Endothelial cell of umbilical vein (primary cell): Measurements from ENCODE around the gene KIF26B. TPM values are rescaled to one million over a fixed set of nuclear protein-coding genes. Genes with fewer than 3 reads are reported as not detected.

Source experiments
- BruUV-seq: library from RNA; stranded (reverse); fragments of 400-500 nt; replicated peaks from 2 replicates; lab custom pipeline; 2021; lab: Mats Ljungman, UMichigan
- CTCF ChIA-PET: fragments of 300-600, 350-600 bp; sonication (Branson Sonifier 250); formaldehyde crosslinking; loops from one replicate; lab custom pipeline; 2021; ENCODE audit warnings: antibody characterized with exemption, inconsistent platforms; lab: Charles Lee
- POLR2A ChIA-PET: fragments of 300-600, 350-600 bp; sonication (Branson Sonifier 250); formaldehyde crosslinking; loops from one replicate; lab custom pipeline; 2021; ENCODE audit warnings: antibody characterized with exemption, inconsistent platforms; lab: Charles Lee
- DNase-seq: peaks from one replicate; pipeline ENCODE4 v3.0.0-alpha.2; 2011; ENCODE audit warnings: low read depth, low spot score
- FAIRE-seq: peaks from 2 replicates; lab custom pipeline; 2011; peaks lifted over from hg19 to GRCh38; lab: Jason Lieb, UNC
- H2AFZ ChIP-seq: 2 replicates; pipeline ENCODE4 v1.6.0; 2012; ENCODE audit warnings: low read depth, low read length, control low read depth, inconsistent platforms
- H3K27ac ChIP-seq: 2 replicates; pipeline ENCODE4 v1.5.1; 2011; ENCODE audit warnings: low read depth, mild to moderate bottlenecking, control low read depth, low read length, moderate library complexity; ENCODE audit not compliant: insufficient read depth
- H3K27me3 ChIP-seq, 2 experiments: 2 replicates each; pipeline versions ENCODE4 v1.6.0 to v1.6.1; 2011; ENCODE audit warnings: low read length in 2 of 2, mixed read lengths in 1 of 2; ENCODE audit not compliant: control insufficient read depth in 2 of 2, insufficient read depth in 2 of 2
- H3K36me3 ChIP-seq, 2 experiments: 2 replicates in 1 of 2; 3 replicates in 1 of 2; pipeline ENCODE4 v1.5.1; 2011; ENCODE audit warnings: low read length in 2 of 2, mild to moderate bottlenecking in 1 of 2, moderate library complexity in 1 of 2; ENCODE audit not compliant: control insufficient read depth in 2 of 2, insufficient read depth in 2 of 2; ENCODE audit errors: extremely low read depth in 1 of 2
- H3K4me1 ChIP-seq: 3 replicates; pipeline ENCODE4 v1.5.1; 2011; ENCODE audit warnings: mild to moderate bottlenecking, low read length; ENCODE audit not compliant: control insufficient read depth, insufficient read depth; ENCODE audit errors: extremely low read depth
- H3K4me2 ChIP-seq: 2 replicates; pipeline ENCODE4 v1.6.1; 2011; ENCODE audit warnings: low read length, control low read depth, mixed read lengths; ENCODE audit not compliant: insufficient read depth
- H3K4me3 ChIP-seq, 3 experiments: fragments of 200-600 bp in 1 of 3; sonication (generic), shearing (Covaris generic) in 1 of 3; replicated peaks in 1 of 3; 2 replicates each; pipeline ENCODE4 v1.5.1; 2011 to 2016; ENCODE audit warnings: control low read depth in 3 of 3, low read length in 3 of 3, mild to moderate bottlenecking in 2 of 3, inconsistent platforms in 1 of 3, low read depth in 1 of 3, moderate library complexity in 1 of 3; ENCODE audit not compliant: insufficient read depth in 1 of 3
- H3K79me2 ChIP-seq: 2 replicates; pipeline ENCODE4 v1.6.0; 2012; ENCODE audit warnings: low read length, inconsistent platforms; ENCODE audit not compliant: control insufficient read depth, insufficient read depth
- H3K9ac ChIP-seq: replicated peaks from 2 replicates; pipeline ENCODE3; 2011; ENCODE audit warnings: low read length, control low read depth; ENCODE audit not compliant: insufficient read depth; ENCODE audit errors: extremely low read depth
- H3K9me1 ChIP-seq: replicated peaks from 3 replicates; pipeline ENCODE4 v1.6.0; 2011; ENCODE audit warnings: mild to moderate bottlenecking, low read length; ENCODE audit not compliant: control insufficient read depth, insufficient read depth; ENCODE audit errors: extremely low read depth
- H3K9me3 ChIP-seq: replicated peaks from 2 replicates; pipeline ENCODE4 v1.5.1; 2012; ENCODE audit warnings: low read length, inconsistent platforms; ENCODE audit not compliant: control insufficient read depth, insufficient read depth
- H4K20me1 ChIP-seq: replicated peaks from 2 replicates; pipeline ENCODE3; 2011; ENCODE audit warnings: mild to moderate bottlenecking, low read length; ENCODE audit not compliant: control insufficient read depth, insufficient read depth; ENCODE audit errors: extremely low read depth
- EZH2 ChIP-seq: IDR thresholded peaks from 2 replicates; pipeline ENCODE4 v1.6.1; 2012; ENCODE audit warnings: borderline replicate concordance, low read depth, mild to moderate bottlenecking, moderate library complexity, low read length, inconsistent platforms; ENCODE audit not compliant: severe bottlenecking
- GATA2 ChIP-seq: IDR thresholded peaks from 2 replicates; pipeline ENCODE4 v1.7.0; 2011; ENCODE audit warnings: low read depth, mild to moderate bottlenecking, moderate library complexity, mixed read lengths, low read length; ENCODE audit not compliant: insufficient read length, insufficient read depth
- MAX ChIP-seq: IDR thresholded peaks from 2 replicates; pipeline ENCODE4 v1.6.1; 2011; ENCODE audit not compliant: insufficient read depth, insufficient read length
- MYC ChIP-seq: IDR thresholded peaks from one replicate; pipeline ENCODE4 v1.6.1; 2011; ENCODE audit warnings: mild to moderate bottlenecking, low read depth, low read length
- dilution Hi-C: fragments of 300-500 bp; cut with MboI; formaldehyde crosslinking; loops from one replicate; pipeline ENCODE4 v1.15.0; 2019; ENCODE audit warnings: low sequenced_read_pairs; ENCODE audit not compliant: extremely low pct_ligation_motif_present
- intact Hi-C: fragments of 100-400 bp; cut with micrococcal nuclease; formaldehyde crosslinking; loops from one replicate; pipeline ENCODE4 v1.10.0; 2022
- polyA plus RNA-seq, 4 experiments: library from polyadenylated mRNA; depleted of rRNA in 3 of 4; stranded (reverse) in 3 of 4; unstranded in 1 of 4; fragments of >200 nt; gene quantifications; 2 replicates each; pipeline versions ENCODE4 v1.2.1 to v1.2.3, GENCODE V29; 2011 to 2012; ENCODE audit warnings: missing spikeins in 1 of 4
- total RNA-seq: library from RNA; stranded (reverse); gene quantifications from 2 replicates; pipeline ENCODE4 v1.2.3, GENCODE V29; 2021
- TF ChIP-seq, protein P1 (sequence below), 2 donors: IDR thresholded peaks; 1 replicate in 1 of 2; 2 replicates in 1 of 2; pipeline ENCODE4 v1.5.1; 2011; ENCODE audit warnings: low read length in 2 of 2, mild to moderate bottlenecking in 2 of 2, moderate library complexity in 2 of 2, control low read depth in 1 of 2, inconsistent platforms in 1 of 2, low read depth in 1 of 2; ENCODE audit not compliant: insufficient read depth in 1 of 2; ENCODE audit errors: extremely low read depth in 1 of 2

KIF26B gene
- total and polyA plus RNA-seq, 2 donors (not counting 3 experiments of a cell fraction or from before 2014, with no cell fraction given), result 0.04 to 0.49 TPM

GRCh38 chr1:245396615-245397014 is 241.8 kb downstream of the KIF26B start:
- BruUV-seq, result no TSS peak

DNA sequence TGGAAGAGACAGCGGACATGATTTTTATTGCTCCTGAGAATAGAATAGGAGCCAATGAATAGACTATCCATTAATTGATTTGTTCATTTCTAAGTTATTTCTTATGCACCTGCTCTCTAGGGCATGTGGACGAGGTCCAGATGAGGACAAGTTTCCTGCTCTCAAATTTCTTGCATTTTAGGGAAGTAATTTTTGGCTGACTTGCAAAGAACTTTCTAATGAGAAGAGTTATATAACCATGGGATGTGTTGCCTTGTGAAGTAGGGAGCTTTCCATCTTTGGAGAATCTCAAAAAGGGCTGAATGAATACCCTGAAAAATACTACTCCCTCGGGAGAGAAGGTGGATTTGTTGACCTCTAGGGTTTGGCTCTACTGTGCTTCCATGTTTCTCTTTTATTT is 243.0 kb downstream of the KIF26B start:
- POLR2A ChIA-PET, result no interaction called here
- DNase-seq (no peak), FAIRE-seq (no peak)
- intact Hi-C loops, result no loop called here
- no TSS peak for BruUV-seq
- Histone ChIP-seq H3K9me3 (no peaks in the 10 kb centered on the region), H3K4me3 (no peak overlapping the region), H2AFZ (no peak overlapping the region), H4K20me1 (no peaks in the 10 kb centered on the region), H3K27ac (no peak overlapping the region), H3K4me2 (no peak overlapping the region), H3K9me1 (no peaks in the 10 kb centered on the region), H3K36me3 (no peaks in the 10 kb centered on the region), H3K9ac (no peak overlapping the region), H3K4me1 (no peaks in the 10 kb centered on the region), H3K79me2 (no peaks in the 10 kb centered on the region), H3K27me3 (no peaks in the 10 kb centered on the region)
- CTCF ChIA-PET, result no interaction called here
- dilution Hi-C loops, result no loop called here
- no peak for TF ChIP-seq GATA2
- TF ChIP-seq, protein P1, sequence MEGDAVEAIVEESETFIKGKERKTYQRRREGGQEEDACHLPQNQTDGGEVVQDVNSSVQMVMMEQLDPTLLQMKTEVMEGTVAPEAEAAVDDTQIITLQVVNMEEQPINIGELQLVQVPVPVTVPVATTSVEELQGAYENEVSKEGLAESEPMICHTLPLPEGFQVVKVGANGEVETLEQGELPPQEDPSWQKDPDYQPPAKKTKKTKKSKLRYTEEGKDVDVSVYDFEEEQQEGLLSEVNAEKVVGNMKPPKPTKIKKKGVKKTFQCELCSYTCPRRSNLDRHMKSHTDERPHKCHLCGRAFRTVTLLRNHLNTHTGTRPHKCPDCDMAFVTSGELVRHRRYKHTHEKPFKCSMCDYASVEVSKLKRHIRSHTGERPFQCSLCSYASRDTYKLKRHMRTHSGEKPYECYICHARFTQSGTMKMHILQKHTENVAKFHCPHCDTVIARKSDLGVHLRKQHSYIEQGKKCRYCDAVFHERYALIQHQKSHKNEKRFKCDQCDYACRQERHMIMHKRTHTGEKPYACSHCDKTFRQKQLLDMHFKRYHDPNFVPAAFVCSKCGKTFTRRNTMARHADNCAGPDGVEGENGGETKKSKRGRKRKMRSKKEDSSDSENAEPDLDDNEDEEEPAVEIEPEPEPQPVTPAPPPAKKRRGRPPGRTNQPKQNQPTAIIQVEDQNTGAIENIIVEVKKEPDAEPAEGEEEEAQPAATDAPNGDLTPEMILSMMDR (IDR thresholded peaks at IDR 0.05; ENCODE audit: extremely low read depth in 1 of 2, insufficient read depth in 1 of 2, low read depth in 1 of 2, low read length in 2 of 2), result no peak
- no peak for TF ChIP-seq MAX
- no peak for TF ChIP-seq EZH2

More at GRCh38 chr1:245396615-245397014, 241.8 kb downstream of the KIF26B start:
- Histone ChIP-seq H3K9me3 (no peaks in the 10 kb centered on the region), H3K4me1 (no peaks in the 10 kb centered on the region), H3K27me3 (no peaks in the 10 kb centered on the region), H3K9ac (no peak overlapping the region), H3K4me3 (no peak overlapping the region), H2AFZ (no peak overlapping the region), H3K9me1 (no peaks in the 10 kb centered on the region), H4K20me1 (no peaks in the 10 kb centered on the region), H3K36me3 (no peaks in the 10 kb centered on the region), H3K4me2 (no peak overlapping the region), H3K79me2 (no peaks in the 10 kb centered on the region), H3K27ac (no peak overlapping the region)
- ChIA-PET CTCF (no interaction called here), POLR2A (no interaction called here)
- TF ChIP-seq MYC (no peak), MAX (no peak)
- DNase-seq, result no peak
- intact Hi-C loops, result no loop called here
- no peak for FAIRE-seq
- dilution Hi-C loops, result no loop called here
